ENCODE data around the gene PNCK.

The PNCK gene

GRCh38 chrX:153625271-153626024 lies 48.2 kb downstream of the PNCK start:
- no peak for DNase-seq

- no peak for DNase-seq
Observed at GRCh38 chrX:153624196-153625091, 49.2 kb downstream of the PNCK start.

- DNase-seq: no peak
Observed at GRCh38 chrX:153623310-153624029, 50.1 kb downstream of the PNCK start.

- DNase-seq: no peak
Observed at GRCh38 chrX:153622661-153623309, 50.8 kb downstream of the PNCK start.

- DNase-seq: no peak
Observed at GRCh38 chrX:153621949-153622598, 51.5 kb downstream of the PNCK start.

GRCh38 chrX:153620576-153620975 lies 53.0 kb downstream of the PNCK start:
- no peak for DNase-seq

Measured in activated T-cell treated with anti-CD3 and anti-CD28 coated beads, Interleukin-2, amount 50 U/mL, for 48 hours (primary cell).